HL-60 (cell line): Measurements from ENCODE around the gene NPNT.

Source experiments
- DNase-seq, 2 experiments: peaks; one replicate each; pipeline ENCODE4 v3.0.0-alpha.2; 2010 to 2020; ENCODE audit warnings: low read depth in 1 of 2, low spot score in 1 of 2
- H3K27ac ChIP-seq: fragments of 250-450 bp; sonication (Bioruptor Pico); replicated peaks from 2 replicates; pipeline ENCODE4 v1.5.1; 2020; ENCODE audit warnings: mild to moderate bottlenecking, moderate library complexity
- H3K27me3 ChIP-seq: fragments of 250-450 bp; sonication (Bioruptor Pico); 2 replicates; pipeline ENCODE4 v1.5.1; 2021; ENCODE audit warnings: mild to moderate bottlenecking, moderate library complexity; ENCODE audit not compliant: insufficient read depth, poor library complexity, severe bottlenecking
- H3K4me3 ChIP-seq: replicated peaks from 2 replicates; pipeline ENCODE4 v1.5.1; 2011; ENCODE audit warnings: mild to moderate bottlenecking, control low read depth, low read length; ENCODE audit not compliant: insufficient read depth
- CTCF ChIP-seq: IDR thresholded peaks from one replicate; pipeline ENCODE4 v1.5.1; 2011; ENCODE audit warnings: low read length, control low read depth, inconsistent platforms; ENCODE audit not compliant: insufficient read depth
- GABPA ChIP-seq: IDR thresholded peaks from 2 replicates; pipeline ENCODE4 v1.6.1; 2012; ENCODE audit warnings: low read depth
- POLR2AphosphoS5 ChIP-seq: IDR thresholded peaks from 2 replicates; pipeline ENCODE4 v1.6.1; 2012; ENCODE audit warnings: low read depth
- REST ChIP-seq: IDR thresholded peaks from 2 replicates; pipeline ENCODE4 v1.6.1; 2012; ENCODE audit warnings: low read depth; ENCODE audit not compliant: insufficient replicate concordance
- SPI1 ChIP-seq: IDR thresholded peaks from 2 replicates; pipeline ENCODE4 v1.6.1; 2012; ENCODE audit warnings: low read depth, mild to moderate bottlenecking, borderline replicate concordance

Gene NPNT

GRCh38 chr4:105858466-105859040, 36.7 kb upstream of the NPNT start:
- Histone ChIP-seq H3K4me3 (no peak overlapping the region), H3K27ac (no peak overlapping the region), H3K27me3 (no peaks in the 10 kb centered on the region)
- no peak for DNase-seq
- no peak for TF ChIP-seq SPI1
- TF ChIP-seq REST = no peak

- DNase-seq = no peak
- no peaks in the 10 kb centered on the region for H3K27me3 ChIP-seq
- no peak overlapping the region for H3K27ac ChIP-seq
- TF ChIP-seq CTCF (no peak), GABPA (no peak), POLR2AphosphoS5 (no peak), REST (no peak), SPI1 (no peak)
- H3K4me3 ChIP-seq = no peak overlapping the region
Observed at GRCh38 chr4:105859233-105859632, 36.0 kb upstream of the NPNT start.

GRCh38 chr4:105870963-105871362, 24.3 kb upstream of the NPNT start:
- Histone ChIP-seq H3K27me3 (no peaks in the 10 kb centered on the region), H3K27ac (no peak overlapping the region), H3K4me3 (no peak overlapping the region)
- DNase-seq = no peak
- no peak for TF ChIP-seq SPI1
- no peak for TF ChIP-seq CTCF
- no peak for TF ChIP-seq REST
- TF ChIP-seq GABPA = no peak
- TF ChIP-seq POLR2AphosphoS5 = no peak
